GM23338 (cell line): Measurements from ENCODE around the gene PALM. TPM values are rescaled to one million over a fixed set of nuclear protein-coding genes. Genes with fewer than 3 reads are reported as not detected.
"Not testable (repeated sequence)": the region's sequence is repeated elsewhere in the genome, so short reads cannot be mapped to it uniquely, and the experiment has no call there.

ENCODE experiments used
- ATAC-seq: fragments of 200-7000 bp; cut with Tn5 transposase; 3 replicates; pipeline ENCODE4 v1.9.1; 2020
- DNase-seq: peaks from one replicate; pipeline ENCODE4 v3.0.0-alpha.2; 2015; ENCODE audit warnings: low spot score
- H2AFZ ChIP-seq: fragments of 200-600 bp; sonication (generic); 2 replicates; pipeline ENCODE4 v1.8.0; 2016; ENCODE audit warnings: antibody characterized with exemption, mild to moderate bottlenecking, moderate library complexity
- H3F3A ChIP-seq: fragments of 200-600 bp; sonication (generic); replicated peaks from 2 replicates; pipeline ENCODE4 v1.8.0; 2017; ENCODE audit warnings: antibody characterized with exemption, mixed run types, low read depth
- H3K27ac ChIP-seq: fragments of 200-600 bp; sonication (generic); 2 replicates; pipeline ENCODE4 v1.6.1; 2016; ENCODE audit warnings: low read depth
- H3K27me3 ChIP-seq: fragments of 200-600 bp; sonication (generic); 2 replicates; pipeline ENCODE4 v1.8.0; 2016; ENCODE audit warnings: mild to moderate bottlenecking, mixed run types, moderate library complexity; ENCODE audit not compliant: insufficient read depth
- H3K36me3 ChIP-seq: fragments of 200-600 bp; sonication (generic); 2 replicates; pipeline ENCODE4 v1.8.0; 2016; ENCODE audit warnings: mild to moderate bottlenecking; ENCODE audit not compliant: insufficient read depth
- H3K4me1 ChIP-seq: fragments of 200-600 bp; sonication (generic); 2 replicates; pipeline ENCODE4 v1.8.0; 2016; ENCODE audit warnings: mild to moderate bottlenecking, moderate library complexity; ENCODE audit not compliant: insufficient read depth
- H3K4me2 ChIP-seq: fragments of 200-600 bp; sonication (generic); 2 replicates; pipeline ENCODE4 v1.7.1; 2017; ENCODE audit warnings: mixed run types
- H3K4me3 ChIP-seq: fragments of 200-600 bp; sonication (generic); 2 replicates; pipeline ENCODE4 v1.6.1; 2016; ENCODE audit warnings: mixed run types
- H3K79me2 ChIP-seq: fragments of 200-600 bp; sonication (generic); replicated peaks from 2 replicates; pipeline ENCODE4 v1.8.0; 2017; ENCODE audit warnings: mild to moderate bottlenecking; ENCODE audit not compliant: insufficient read depth
- H3K9me2 ChIP-seq: fragments of 200-600 bp; sonication (generic); 2 replicates; pipeline ENCODE4 v1.8.0; 2017; ENCODE audit not compliant: insufficient read depth
- H4K20me1 ChIP-seq: fragments of 200-600 bp; sonication (generic); replicated peaks from 2 replicates; pipeline ENCODE4 v1.8.0; 2017; ENCODE audit warnings: mild to moderate bottlenecking; ENCODE audit not compliant: insufficient read depth
- H3K27ac Mint-ChIP-seq: 2 replicates; pipeline ENCODE4 v1.8.0; 2020; ENCODE audit warnings: inconsistent platforms, mild to moderate bottlenecking, moderate library complexity, mixed read lengths
- H3K27me3 Mint-ChIP-seq: 3 replicates; pipeline ENCODE4 v1.8.0; 2022; ENCODE audit warnings: low read depth, mild to moderate bottlenecking, moderate library complexity, mixed read lengths, inconsistent platforms; ENCODE audit not compliant: insufficient read depth, poor library complexity
- H3K36me3 Mint-ChIP-seq: 3 replicates; pipeline ENCODE4 v1.8.0; 2021; ENCODE audit warnings: low read depth, mild to moderate bottlenecking, inconsistent platforms, moderate library complexity, mixed read lengths
- H3K4me1 Mint-ChIP-seq: 3 replicates; pipeline ENCODE4 v1.8.0; 2020; ENCODE audit warnings: mild to moderate bottlenecking, inconsistent platforms, mixed read lengths
- H3K4me3 Mint-ChIP-seq: 3 replicates; pipeline ENCODE4 v1.8.0; 2021; ENCODE audit warnings: moderate library complexity, mild to moderate bottlenecking, inconsistent platforms, mixed read lengths
- H3K9me3 Mint-ChIP-seq: 3 replicates; pipeline ENCODE4 v1.8.0; 2020; ENCODE audit warnings: moderate library complexity, mild to moderate bottlenecking, inconsistent platforms, mixed read lengths
- CREB1 ChIP-seq: fragments of 250-450 bp; sonication (Bioruptor Pico); IDR thresholded peaks from 2 replicates; pipeline ENCODE4 v1.5.0; 2020; ENCODE audit warnings: low read depth, mild to moderate bottlenecking, moderate library complexity
- EZH2 ChIP-seq: fragments of 200-600 bp; sonication (generic); IDR thresholded peaks from one replicate; pipeline ENCODE4 v1.8.0; 2017; ENCODE audit warnings: antibody characterized with exemption, mild to moderate bottlenecking, low read depth; ENCODE audit not compliant: unreplicated experiment
- EZH2phosphoT487 ChIP-seq: fragments of 200-600 bp; sonication (generic); IDR thresholded peaks from one replicate; pipeline ENCODE4 v1.8.1; 2018; ENCODE audit warnings: antibody characterized with exemption; ENCODE audit not compliant: unreplicated experiment
- JUNB ChIP-seq: IDR thresholded peaks from one replicate; pipeline ENCODE4 v1.6.1; 2016; ENCODE audit warnings: antibody characterized with exemption; ENCODE audit not compliant: unreplicated experiment
- NANOG ChIP-seq: IDR thresholded peaks from 2 replicates; pipeline ENCODE4 v1.6.1; 2016; ENCODE audit warnings: antibody characterized with exemption, borderline replicate concordance
- POLR2AphosphoS5 ChIP-seq: IDR thresholded peaks from 2 replicates; pipeline ENCODE4 v1.6.1; 2016; ENCODE audit warnings: antibody characterized with exemption, low read depth
- REST ChIP-seq: IDR thresholded peaks from one replicate; pipeline ENCODE4 v1.6.1; 2018; ENCODE audit warnings: antibody characterized with exemption; ENCODE audit not compliant: unreplicated experiment
- STAT1 ChIP-seq: IDR thresholded peaks from one replicate; pipeline ENCODE4 v1.6.1; 2016; ENCODE audit warnings: antibody characterized with exemption; ENCODE audit not compliant: unreplicated experiment
- ZNF114 ChIP-seq: fragments of 250-450 bp; sonication (Bioruptor Pico); IDR thresholded peaks from 2 replicates; pipeline ENCODE4 v1.5.0; 2020; ENCODE audit warnings: mild to moderate bottlenecking, moderate library complexity
- ZNF331 ChIP-seq: fragments of 250-450 bp; sonication (Bioruptor Pico); IDR thresholded peaks from 2 replicates; pipeline ENCODE4 v1.5.0; 2020; ENCODE audit warnings: low read depth, mild to moderate bottlenecking, moderate library complexity
- polyA plus RNA-seq: library from polyadenylated mRNA; unstranded; fragments of >200 nt; fragmentation: Nextera tagmentation; extraction: Ambion mirVana; gene quantifications from 2 replicates; pipeline ENCODE4 v1.2.1, GENCODE V29; 2016
- total RNA-seq: library from RNA; depleted of rRNA; stranded (reverse); fragments of >200 nt; shearing (Covaris generic); gene quantifications from 2 replicates; pipeline ENCODE4 v1.2.3, GENCODE V29; 2014
- TF ChIP-seq, protein P1 (sequence below), 2 experiments: fragments of 200-600 bp in 1 of 2; sonication (generic) in 1 of 2; conservative IDR thresholded peaks; 2 replicates each; pipeline versions ENCODE4 v1.5.1 to v1.6.1; 2016 to 2017; ENCODE audit warnings: antibody characterized with exemption in 2 of 2, low read depth in 2 of 2, mild to moderate bottlenecking in 2 of 2, moderate library complexity in 1 of 2
- TF ChIP-seq, protein P2 (sequence below): IDR thresholded peaks from 2 replicates; pipeline ENCODE4 v1.6.1; 2016; ENCODE audit warnings: antibody characterized with exemption

Gene PALM
- total and polyA plus RNA-seq, 2 experiments from 2014 or later: 3.8 to 26.1 TPM

DNA sequence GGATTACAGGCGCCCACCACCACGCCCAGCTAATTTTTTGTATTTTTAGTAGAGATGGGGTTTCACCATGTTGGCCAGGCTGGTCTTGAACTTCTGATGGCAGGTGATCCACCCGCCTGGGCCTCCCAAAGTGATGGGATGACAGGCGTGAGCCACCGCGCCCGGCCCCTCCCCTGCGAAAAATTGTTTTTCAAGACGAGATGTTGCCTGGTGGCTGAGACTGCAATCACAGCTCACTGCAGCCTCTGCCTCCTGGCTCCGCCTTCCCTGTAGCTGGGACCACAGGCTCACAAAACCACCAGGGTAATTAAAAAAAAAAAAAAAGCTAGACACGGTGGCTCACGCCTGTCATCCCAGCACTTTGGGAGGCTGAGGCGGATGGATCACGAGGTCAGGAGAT is 8.8 kb upstream of the PALM start:
- not testable (repeated sequence) for H3K4me1 Mint-ChIP-seq, H2AFZ ChIP-seq, H3K27ac Mint-ChIP-seq, H3K27me3 ChIP-seq, H3K36me3 Mint-ChIP-seq, H3K27ac ChIP-seq, H3K79me2 ChIP-seq, H3K9me2 ChIP-seq, H3K9me3 Mint-ChIP-seq, H3K4me2 ChIP-seq, H3K4me3 Mint-ChIP-seq, H4K20me1 ChIP-seq, H3K4me3 ChIP-seq, H3K27me3 Mint-ChIP-seq, ATAC-seq, H3F3A ChIP-seq, H3K4me1 ChIP-seq, H3K36me3 ChIP-seq
- DNase-seq: peak; percentile 56
- TF ChIP-seq, protein P1, sequence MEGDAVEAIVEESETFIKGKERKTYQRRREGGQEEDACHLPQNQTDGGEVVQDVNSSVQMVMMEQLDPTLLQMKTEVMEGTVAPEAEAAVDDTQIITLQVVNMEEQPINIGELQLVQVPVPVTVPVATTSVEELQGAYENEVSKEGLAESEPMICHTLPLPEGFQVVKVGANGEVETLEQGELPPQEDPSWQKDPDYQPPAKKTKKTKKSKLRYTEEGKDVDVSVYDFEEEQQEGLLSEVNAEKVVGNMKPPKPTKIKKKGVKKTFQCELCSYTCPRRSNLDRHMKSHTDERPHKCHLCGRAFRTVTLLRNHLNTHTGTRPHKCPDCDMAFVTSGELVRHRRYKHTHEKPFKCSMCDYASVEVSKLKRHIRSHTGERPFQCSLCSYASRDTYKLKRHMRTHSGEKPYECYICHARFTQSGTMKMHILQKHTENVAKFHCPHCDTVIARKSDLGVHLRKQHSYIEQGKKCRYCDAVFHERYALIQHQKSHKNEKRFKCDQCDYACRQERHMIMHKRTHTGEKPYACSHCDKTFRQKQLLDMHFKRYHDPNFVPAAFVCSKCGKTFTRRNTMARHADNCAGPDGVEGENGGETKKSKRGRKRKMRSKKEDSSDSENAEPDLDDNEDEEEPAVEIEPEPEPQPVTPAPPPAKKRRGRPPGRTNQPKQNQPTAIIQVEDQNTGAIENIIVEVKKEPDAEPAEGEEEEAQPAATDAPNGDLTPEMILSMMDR (conservative IDR thresholded peaks at IDR 0.05; ENCODE audit: low read depth in 2 of 2): 0 out of 4 replicates have a peak, but pooled peaks of 1 of the 2 experiments have one; percentile 15

- H3K4me1 ChIP-seq, H3K79me2 ChIP-seq, H3F3A ChIP-seq, H3K27me3 Mint-ChIP-seq, H2AFZ ChIP-seq, H3K9me3 Mint-ChIP-seq, H3K4me1 Mint-ChIP-seq, H3K9me2 ChIP-seq, DNase-seq, H3K36me3 ChIP-seq, H3K27ac ChIP-seq, ATAC-seq, H3K36me3 Mint-ChIP-seq, H3K27me3 ChIP-seq, H3K4me2 ChIP-seq, H4K20me1 ChIP-seq: not testable (repeated sequence)
- H3K4me3 ChIP-seq: peak overlapping the region; percentile 44; the same call in 1 of the 2 replicates
- H3K27ac Mint-ChIP-seq: 0 out of 2 replicates have a peak overlapping the region, but pooled peaks have one; percentile 89
- H3K4me3 Mint-ChIP-seq: peak overlapping the region; percentile 62; the same call in 2 of the 3 replicates
These were observed 5.9 kb upstream of the PALM start for GRCh38 chr19:702847-703246.

DNA sequence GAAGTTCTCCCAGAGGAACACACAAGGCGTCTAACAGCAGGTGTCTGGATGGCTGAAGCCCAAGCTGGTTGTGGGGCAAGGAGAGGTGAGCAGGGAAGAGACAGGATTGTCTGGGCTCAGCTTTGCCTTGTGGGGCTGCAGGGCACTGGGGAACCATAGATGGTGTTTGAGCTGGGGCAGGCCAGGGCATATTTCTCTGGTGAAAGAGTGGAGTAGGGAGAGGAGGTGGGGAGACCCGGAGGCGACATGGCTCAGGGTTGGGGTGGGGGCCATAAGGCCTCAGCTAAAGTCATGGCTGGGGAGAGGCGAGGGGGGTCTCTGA is 5.4 kb upstream of the PALM start:
- peaks cover 12% of the 10 kb centered on the region; the same call in 2 of the 3 replicates for H3K9me3 Mint-ChIP-seq
- H3K4me2 ChIP-seq: peak overlapping the region; percentile 68

More for the DNA sequence above, 5.4 kb upstream of the PALM start:
- H3K36me3 Mint-ChIP-seq: peaks cover 4% of the 10 kb centered on the region; the same call in 1 of the 3 replicates
- H3K27ac Mint-ChIP-seq: peak overlapping the region; percentile 89; the same call in 1 of the 2 replicates
- H3K4me1 Mint-ChIP-seq: peaks cover 6% of the 10 kb centered on the region; the same call in 2 of the 3 replicates
- Histone ChIP-seq H3K36me3 (no peaks in the 10 kb centered on the region), H3K4me3 (peak overlapping the region; percentile 44; the same call in 1 of the 2 replicates), H3K4me1 (no peaks in the 10 kb centered on the region; the same call in 1 of the 2 replicates), H3K27me3 (no peaks in the 10 kb centered on the region), H3F3A (0 out of 2 replicates have a peak, but pooled peaks cover 5% of the 10 kb centered on the region), H4K20me1 (no peaks in the 10 kb centered on the region), H3K27ac (no peak overlapping the region), H3K9me2 (no peaks in the 10 kb centered on the region), H3K79me2 (no peaks in the 10 kb centered on the region), H2AFZ (peak overlapping the region; percentile 52; the same call in 1 of the 2 replicates)
- DNase-seq: no peak
- H3K27me3 Mint-ChIP-seq: peaks cover 12% of the 10 kb centered on the region
- ATAC-seq: no peak
- H3K4me3 Mint-ChIP-seq: peak overlapping the region; percentile 62
- TF ChIP-seq EZH2 (no peak), STAT1 (no peak), JUNB (no peak), NANOG (no peak), EZH2phosphoT487 (no peak), ZNF114 (CRISPR knock-in tag) (no peak), REST (no peak), POLR2AphosphoS5 (no peak; the same call in 1 of the 2 replicates), CREB1 (CRISPR knock-in tag) (no peak), ZNF331 (CRISPR knock-in tag) (no peak)
- TF ChIP-seq, protein P2, sequence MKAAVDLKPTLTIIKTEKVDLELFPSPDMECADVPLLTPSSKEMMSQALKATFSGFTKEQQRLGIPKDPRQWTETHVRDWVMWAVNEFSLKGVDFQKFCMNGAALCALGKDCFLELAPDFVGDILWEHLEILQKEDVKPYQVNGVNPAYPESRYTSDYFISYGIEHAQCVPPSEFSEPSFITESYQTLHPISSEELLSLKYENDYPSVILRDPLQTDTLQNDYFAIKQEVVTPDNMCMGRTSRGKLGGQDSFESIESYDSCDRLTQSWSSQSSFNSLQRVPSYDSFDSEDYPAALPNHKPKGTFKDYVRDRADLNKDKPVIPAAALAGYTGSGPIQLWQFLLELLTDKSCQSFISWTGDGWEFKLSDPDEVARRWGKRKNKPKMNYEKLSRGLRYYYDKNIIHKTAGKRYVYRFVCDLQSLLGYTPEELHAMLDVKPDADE: no peak
